Ovary (tissue), 9 donors: ENCODE results near the gene DIMT1. TPM values are rescaled to one million over a fixed set of nuclear protein-coding genes. Genes with fewer than 3 reads are reported as not detected.

ENCODE experiments used
- DNase-seq, 5 donors: peaks; one replicate each; pipeline ENCODE4 v3.0.0-alpha.2; 2019 to 2020
- H3K27ac ChIP-seq, 2 donors: fragments of 200-600 bp; one replicate each; pipeline versions ENCODE4 v1.5.1 to v1.8.0; 2019 to 2022
- H3K27me3 ChIP-seq: fragments of 200-600 bp; one replicate; pipeline ENCODE4 v1.8.0; 2022
- H3K36me3 ChIP-seq: fragments of 200-600 bp; sonication (generic); one replicate; pipeline ENCODE4 v1.5.1; 2019
- H3K4me1 ChIP-seq: one replicate; pipeline ENCODE4 v1.8.1; 2013; ENCODE audit warnings: mild to moderate bottlenecking, moderate library complexity; ENCODE audit not compliant: insufficient read depth
- H3K4me3 ChIP-seq: fragments of 200-600 bp; sonication (generic); one replicate; pipeline ENCODE4 v1.5.1; 2017
- H3K9me3 ChIP-seq, 2 donors: fragments of 200-600 bp in 1 of 2; sonication (generic) in 1 of 2; one replicate each; pipeline versions ENCODE4 v1.5.1 to v1.8.1; 2013 to 2019; ENCODE audit warnings: mild to moderate bottlenecking in 1 of 2, moderate library complexity in 1 of 2
- EP300 ChIP-seq: sonication (generic); formaldehyde crosslinking; IDR thresholded peaks from one replicate; pipeline ENCODE4 v1.6.1; 2017; ENCODE audit warnings: antibody characterized with exemption
- POLR2A ChIP-seq: fragments of 450-650 bp; IDR thresholded peaks from one replicate; pipeline ENCODE4 v1.6.1; 2017; ENCODE audit warnings: antibody characterized with exemption, mild to moderate bottlenecking, moderate library complexity
- WGBS, 3 donors: extraction: QIAGEN DNeasy Blood & Tissue Kit in 1 of 3; methylation state at CpG; one replicate each; pipeline versions ENCODE4 v1.1.5 to v1.1.7; 2013 to 2017; 5-methylcytosine and 5-hydroxymethylcytosine counted together
- intact Hi-C, 4 donors: fragments of 100-400 bp; cut with DNase I; formaldehyde crosslinking; loops; one replicate each; pipeline versions ENCODE4 v1.11.0 to v1.15.1; 2022 to 2023
- polyA plus RNA-seq, 2 donors: library from polyadenylated mRNA; stranded (reverse); fragments of 200-250 nt in 1 of 2; fragments of 350-450 nt in 1 of 2; fragmentation: Illumina TruSeq in 1 of 2; extraction: RNeasy Lipid Tissue Mini Kit (QIAGEN cat#74804) in 1 of 2; gene quantifications; one replicate each; pipeline ENCODE4 v1.2.3, GENCODE V29; 2013 to 2014
- small RNA-seq: library from RNA; depleted of rRNA; stranded (forward); fragments of <200 nt; gene quantifications from one replicate; pipeline ENCODE3, GENCODE V24; 2016
- total RNA-seq, 7 donors: library from RNA; depleted of rRNA in 2 of 7; stranded (reverse); fragments of >200 nt in 2 of 7; fragmentation: NEBNext Ultra II Directional in 3 of 7; extraction: Animal tissue kit (Norgen Biotek cat#: 25700) in 3 of 7; gene quantifications; one replicate each; pipeline versions ENCODE4 v1.1.0 to v1.2.4, GENCODE V29; 2016 to 2023
- TF ChIP-seq, protein P1 (sequence below), 3 donors: fragments of 450-650 bp in 2 of 3; fragments of 200-600 bp in 1 of 3; IDR thresholded peaks; one replicate each; pipeline versions ENCODE4 v1.5.1 to v1.8.0; 2016 to 2022; ENCODE audit warnings: antibody characterized with exemption in 3 of 3, mild to moderate bottlenecking in 1 of 3
- donor health status: DM: no; HTN: no; CAD: no; lungs with moderate emphysema.
- donor health status: DM: no; HTN: no; CAD: no.
- donor health status: Bipolar disorder and iron deficiency.
- donor health status: DM: yes; HTN: yes; CAD: no.
- donor health status: DM: no; HTN: no; CAD: no.
- donor health status: DM: yes; HTN: yes; CAD: no.

DIMT1 gene
- total and polyA plus RNA-seq, 9 donors: 17.9 to 29.6 (median 21.7) TPM

DNA sequence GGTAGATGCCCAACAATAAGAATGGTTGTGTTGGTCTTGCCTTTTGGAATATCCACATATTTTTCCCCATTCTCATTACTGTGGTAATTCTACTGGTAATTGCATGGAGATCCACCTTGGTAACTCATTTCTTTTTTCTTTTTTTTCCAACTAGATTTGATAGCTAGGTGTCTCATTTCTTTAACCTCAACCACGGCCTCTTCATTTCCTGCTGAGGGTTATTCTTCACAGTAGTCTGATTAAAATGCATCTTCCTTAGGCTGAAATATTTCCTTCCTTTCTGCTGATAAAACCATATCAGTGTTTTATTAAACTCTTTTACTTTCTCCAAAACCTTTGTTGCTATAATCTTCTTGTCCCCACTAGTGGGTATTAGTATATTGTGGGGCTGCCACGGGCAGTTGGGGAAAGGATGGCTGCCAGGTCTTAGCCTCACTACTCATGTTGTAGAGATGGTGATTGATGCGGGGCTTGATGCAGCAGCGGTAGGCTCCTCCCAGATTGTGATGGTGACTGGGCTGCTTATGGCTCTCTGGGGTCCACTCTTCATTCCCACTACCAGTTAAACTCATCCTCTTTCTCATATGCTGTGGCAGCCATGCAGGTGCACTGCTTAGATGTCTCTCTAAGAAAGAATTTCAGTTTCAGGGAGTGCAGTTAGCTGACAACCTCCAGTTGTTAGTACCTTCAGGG is 61.8 kb downstream of the DIMT1 start:
- intact Hi-C loops: no loop called here
- Histone ChIP-seq H3K9me3 (no peaks in the 10 kb centered on the region), H3K27ac (no peak overlapping the region), H3K4me3 (no peak overlapping the region), H3K4me1 (no peaks in the 10 kb centered on the region), H3K27me3 (no peaks in the 10 kb centered on the region), H3K36me3 (no peaks in the 10 kb centered on the region)
- 90 to 94% (median 91%) methylated on average over 4 of the region's 4 CpGs for WGBS, 3 donors
- DNase-seq: no peak
- no peak for TF ChIP-seq POLR2A

DNA sequence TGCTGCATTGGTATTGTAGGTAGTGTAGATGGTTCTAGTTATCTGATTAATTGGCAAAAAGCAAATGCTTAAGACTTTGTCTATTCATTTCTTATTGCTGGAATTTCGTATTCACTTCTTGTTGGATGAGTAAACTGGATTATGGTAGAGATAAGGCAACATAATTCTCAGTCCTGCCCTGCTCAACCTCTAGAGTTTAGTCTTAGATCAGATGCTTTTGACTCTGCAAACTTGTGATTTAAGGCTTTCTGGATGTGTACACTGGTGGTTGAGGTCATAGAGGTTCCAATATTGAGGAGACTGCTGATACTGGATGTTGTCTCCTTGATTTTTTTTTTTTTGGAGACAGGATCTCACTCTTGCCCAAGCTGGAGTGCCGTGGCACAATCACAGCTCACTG is 62.7 kb downstream of the DIMT1 start:
- intact Hi-C loops: no loop called here
- Histone ChIP-seq H3K4me1 (no peaks in the 10 kb centered on the region), H3K27me3 (no peaks in the 10 kb centered on the region), H3K27ac (no peak overlapping the region), H3K4me3 (no peak overlapping the region), H3K9me3 (no peaks in the 10 kb centered on the region), H3K36me3 (no peaks in the 10 kb centered on the region)
- DNase-seq: no peak
- TF ChIP-seq POLR2A (no peak), EP300 (no peak)
- TF ChIP-seq, protein P1, sequence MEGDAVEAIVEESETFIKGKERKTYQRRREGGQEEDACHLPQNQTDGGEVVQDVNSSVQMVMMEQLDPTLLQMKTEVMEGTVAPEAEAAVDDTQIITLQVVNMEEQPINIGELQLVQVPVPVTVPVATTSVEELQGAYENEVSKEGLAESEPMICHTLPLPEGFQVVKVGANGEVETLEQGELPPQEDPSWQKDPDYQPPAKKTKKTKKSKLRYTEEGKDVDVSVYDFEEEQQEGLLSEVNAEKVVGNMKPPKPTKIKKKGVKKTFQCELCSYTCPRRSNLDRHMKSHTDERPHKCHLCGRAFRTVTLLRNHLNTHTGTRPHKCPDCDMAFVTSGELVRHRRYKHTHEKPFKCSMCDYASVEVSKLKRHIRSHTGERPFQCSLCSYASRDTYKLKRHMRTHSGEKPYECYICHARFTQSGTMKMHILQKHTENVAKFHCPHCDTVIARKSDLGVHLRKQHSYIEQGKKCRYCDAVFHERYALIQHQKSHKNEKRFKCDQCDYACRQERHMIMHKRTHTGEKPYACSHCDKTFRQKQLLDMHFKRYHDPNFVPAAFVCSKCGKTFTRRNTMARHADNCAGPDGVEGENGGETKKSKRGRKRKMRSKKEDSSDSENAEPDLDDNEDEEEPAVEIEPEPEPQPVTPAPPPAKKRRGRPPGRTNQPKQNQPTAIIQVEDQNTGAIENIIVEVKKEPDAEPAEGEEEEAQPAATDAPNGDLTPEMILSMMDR (IDR thresholded peaks at IDR 0.05): no peak
- WGBS, 3 donors: 92 to 93% (median 92%) methylated on average over 2 of the region's 2 CpGs

DNA sequence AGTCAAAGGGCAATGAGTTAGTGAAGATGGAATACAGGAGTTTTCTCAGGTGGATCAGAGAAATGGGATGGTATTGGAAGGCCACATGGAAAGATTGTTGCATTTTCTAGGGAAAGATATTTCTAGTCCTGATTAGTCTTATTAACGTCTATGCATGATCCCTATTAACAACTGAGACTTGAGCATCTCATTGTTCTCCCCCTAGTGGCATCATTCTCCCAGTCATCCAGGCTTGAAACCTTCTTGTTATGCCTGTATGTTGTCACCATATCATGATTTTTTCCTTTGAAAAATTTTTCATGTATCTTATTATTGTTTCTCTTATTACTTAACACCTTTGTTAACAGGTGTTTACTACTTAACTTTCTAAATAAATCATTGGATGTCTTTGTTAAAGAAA is 63.3 kb downstream of the DIMT1 start:
- TF ChIP-seq, protein P1 (IDR thresholded peaks at IDR 0.05): no peak
- TF ChIP-seq EP300 (no peak), POLR2A (no peak)
- H3K27me3 ChIP-seq: no peaks in the 10 kb centered on the region
- H3K4me3 ChIP-seq: no peak overlapping the region
- 0 to 56% (median 36%) methylated on average over 1 of the region's 1 CpG for WGBS, 3 donors
- no peaks in the 10 kb centered on the region for H3K4me1 ChIP-seq
- intact Hi-C loops: no loop called here
- no peaks in the 10 kb centered on the region for H3K36me3 ChIP-seq
- H3K9me3 ChIP-seq: no peaks in the 10 kb centered on the region
- no peak for DNase-seq
- no peak overlapping the region for H3K27ac ChIP-seq

Small RNA genes lying within 50 kb of the gene (small RNA-seq; reads per million reads assigned to genes)
- gene RNU6-661P: not detected

Other genes with a start within 250 kb of the DIMT1 start
- 10 to 100 TPM; 21.8 to 39.1 (median 32.0) TPM for gene KIF2A, start 97.7 kb downstream of the DIMT1 start, total RNA-seq
- 10 to 100 TPM in 1 of 2 donors, 1 to 10 TPM in 1; 8.0 to 22.4 TPM for gene KIF2A, start 97.7 kb downstream of the DIMT1 start, polyA plus RNA-seq
- 10 to 100 TPM; 22.5 to 40.3 (median 26.4) TPM for gene IPO11, start 8.9 kb upstream of the DIMT1 start, total RNA-seq
- gene IPO11, start 8.9 kb upstream of the DIMT1 start, polyA plus RNA-seq: 10 to 100 TPM; 10.4 to 23.3 TPM
- gene LRRC70, start 174.9 kb upstream of the DIMT1 start, total RNA-seq: 1 to 10 TPM; 2.2 to 7.5 (median 2.8) TPM
- 1 to 10 TPM; 3.3 to 4.6 TPM for gene LRRC70, start 174.9 kb upstream of the DIMT1 start, polyA plus RNA-seq